Measurements from ENCODE around the gene NPTX1.

DNA sequence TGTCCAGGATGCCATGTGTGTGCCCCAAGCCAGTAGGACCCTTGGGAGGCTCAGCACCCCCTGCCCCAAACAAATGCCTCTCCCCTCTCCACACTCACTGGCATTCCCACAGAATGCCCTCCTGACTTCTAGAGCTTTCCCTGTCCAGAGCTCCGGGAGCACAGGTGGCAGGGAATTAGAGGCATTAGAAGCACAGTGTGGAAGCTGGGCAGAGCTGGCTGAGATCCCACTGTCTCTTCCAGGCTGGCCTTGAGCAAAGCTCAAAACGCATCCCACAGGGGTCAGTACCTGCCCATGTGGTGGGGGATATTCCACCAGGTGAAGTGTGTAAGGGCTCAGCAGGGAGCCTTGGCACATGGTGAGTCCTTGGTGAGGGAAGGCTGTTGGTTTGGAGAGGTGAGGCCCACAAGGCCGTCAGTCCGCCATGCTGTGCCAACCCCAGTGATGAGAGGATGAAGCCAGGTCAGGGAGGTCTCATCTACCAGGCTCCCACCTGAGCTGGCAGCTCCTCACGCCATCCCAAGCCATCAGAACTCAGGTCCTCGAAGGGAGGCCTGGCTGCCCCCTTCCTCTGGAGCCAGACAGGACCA lies 43.4 kb downstream of the NPTX1 start:
- no peak for TF ChIP-seq POLR2A (IDR thresholded peaks at IDR 0.05)
- TF ChIP-seq, protein P1, sequence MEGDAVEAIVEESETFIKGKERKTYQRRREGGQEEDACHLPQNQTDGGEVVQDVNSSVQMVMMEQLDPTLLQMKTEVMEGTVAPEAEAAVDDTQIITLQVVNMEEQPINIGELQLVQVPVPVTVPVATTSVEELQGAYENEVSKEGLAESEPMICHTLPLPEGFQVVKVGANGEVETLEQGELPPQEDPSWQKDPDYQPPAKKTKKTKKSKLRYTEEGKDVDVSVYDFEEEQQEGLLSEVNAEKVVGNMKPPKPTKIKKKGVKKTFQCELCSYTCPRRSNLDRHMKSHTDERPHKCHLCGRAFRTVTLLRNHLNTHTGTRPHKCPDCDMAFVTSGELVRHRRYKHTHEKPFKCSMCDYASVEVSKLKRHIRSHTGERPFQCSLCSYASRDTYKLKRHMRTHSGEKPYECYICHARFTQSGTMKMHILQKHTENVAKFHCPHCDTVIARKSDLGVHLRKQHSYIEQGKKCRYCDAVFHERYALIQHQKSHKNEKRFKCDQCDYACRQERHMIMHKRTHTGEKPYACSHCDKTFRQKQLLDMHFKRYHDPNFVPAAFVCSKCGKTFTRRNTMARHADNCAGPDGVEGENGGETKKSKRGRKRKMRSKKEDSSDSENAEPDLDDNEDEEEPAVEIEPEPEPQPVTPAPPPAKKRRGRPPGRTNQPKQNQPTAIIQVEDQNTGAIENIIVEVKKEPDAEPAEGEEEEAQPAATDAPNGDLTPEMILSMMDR (IDR thresholded peaks at IDR 0.05): no peak

Data from thyroid gland (tissue), 4 donors.